Activated CD4-positive, alpha-beta T cell treated with anti-CD3 and anti-CD28 coated beads for 1 hour (primary cell): ENCODE measurements around the gene APBB3.

ENCODE experiments used
- DNase-seq: peaks from one replicate; pipeline ENCODE4 v3.0.0-alpha.2; 2020

APBB3 gene

DNA sequence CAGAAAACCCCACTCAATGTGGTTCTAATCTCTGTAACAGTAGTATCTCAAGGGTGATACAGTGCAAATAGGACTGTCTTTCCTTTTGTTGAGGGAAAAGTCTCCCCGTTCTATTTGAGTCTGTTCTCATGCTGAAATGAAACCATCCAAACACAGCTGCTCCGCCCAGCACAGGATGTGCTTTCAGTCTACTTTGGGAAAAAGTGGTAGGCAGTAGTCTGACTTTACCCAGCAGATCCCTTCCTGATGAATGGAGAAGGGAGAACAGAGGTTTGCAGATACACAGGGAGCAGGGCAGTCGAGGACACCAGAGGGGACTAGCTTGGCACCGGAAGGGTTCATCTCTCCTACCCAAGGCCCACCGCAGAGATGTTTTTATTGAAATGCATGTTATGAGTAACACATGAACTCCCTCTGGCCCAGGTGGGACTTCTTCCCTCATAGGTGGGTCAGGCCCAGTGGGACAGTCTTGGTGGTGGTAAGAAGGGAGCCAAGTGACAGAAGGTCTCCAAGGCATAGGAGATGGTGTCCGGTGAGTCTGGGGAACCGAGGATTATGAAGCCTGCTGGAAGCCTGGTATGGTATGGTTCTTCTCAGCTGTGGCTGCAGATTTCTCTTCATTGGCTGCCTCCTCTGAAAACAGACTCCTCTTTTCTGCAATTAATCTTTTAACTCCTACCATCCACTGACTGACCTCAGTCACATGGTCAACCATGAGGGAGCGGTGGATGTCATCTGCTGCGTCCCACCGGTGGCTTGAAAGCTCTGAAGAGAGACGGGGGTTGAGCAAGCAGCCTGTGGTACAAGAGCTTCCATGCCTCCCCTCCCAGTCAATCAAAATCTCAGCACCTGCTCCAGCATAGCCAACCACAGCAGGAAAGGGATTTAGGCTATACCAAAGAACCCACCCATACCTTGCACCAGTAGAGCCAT lies 14.0 kb downstream of the APBB3 start:
- DNase-seq: no peak

DNA sequence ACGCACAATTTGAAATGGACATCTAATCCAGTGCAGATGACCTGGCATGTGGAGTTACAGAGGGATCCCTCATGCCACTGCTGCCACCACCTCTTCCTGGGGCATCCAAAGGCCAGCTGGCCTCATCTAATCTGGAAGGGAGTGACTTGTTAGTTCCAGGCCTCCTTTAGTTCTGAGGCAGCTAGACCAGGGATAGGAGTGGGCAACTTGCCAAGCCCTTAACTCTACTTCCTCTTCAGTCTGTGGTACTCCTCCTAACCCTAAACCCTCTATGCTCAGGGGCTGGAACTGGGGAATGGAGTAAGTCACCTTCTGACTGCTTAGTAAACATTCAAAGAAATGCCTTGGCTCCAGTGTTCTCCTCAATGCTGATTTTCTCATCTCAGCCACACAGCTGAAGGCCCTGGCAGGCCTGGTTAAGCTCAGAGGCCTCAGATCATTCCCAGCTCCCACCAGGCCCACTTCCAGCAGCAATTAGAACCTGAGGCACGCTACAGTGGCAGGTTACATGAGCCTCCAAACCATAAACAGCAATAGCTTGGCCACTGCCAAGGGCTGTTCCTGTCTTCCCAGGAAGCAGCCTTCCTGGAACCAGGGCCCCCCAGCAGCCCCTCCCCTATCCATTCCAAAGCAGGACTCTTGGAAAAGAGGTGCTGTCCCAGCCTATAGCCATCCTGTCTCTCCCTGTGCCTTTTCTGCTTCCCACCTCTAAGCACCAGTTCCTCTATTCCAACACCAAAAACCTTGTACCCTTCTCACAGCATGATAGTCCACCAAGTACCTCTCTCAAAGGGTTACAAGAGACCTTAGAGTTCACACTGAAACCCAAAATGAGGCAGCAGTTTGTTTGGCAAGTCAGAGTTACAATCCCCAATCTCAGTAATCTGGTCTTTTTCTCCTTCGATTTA lies 14.9 kb downstream of the APBB3 start:
- DNase-seq: no peak

DNA sequence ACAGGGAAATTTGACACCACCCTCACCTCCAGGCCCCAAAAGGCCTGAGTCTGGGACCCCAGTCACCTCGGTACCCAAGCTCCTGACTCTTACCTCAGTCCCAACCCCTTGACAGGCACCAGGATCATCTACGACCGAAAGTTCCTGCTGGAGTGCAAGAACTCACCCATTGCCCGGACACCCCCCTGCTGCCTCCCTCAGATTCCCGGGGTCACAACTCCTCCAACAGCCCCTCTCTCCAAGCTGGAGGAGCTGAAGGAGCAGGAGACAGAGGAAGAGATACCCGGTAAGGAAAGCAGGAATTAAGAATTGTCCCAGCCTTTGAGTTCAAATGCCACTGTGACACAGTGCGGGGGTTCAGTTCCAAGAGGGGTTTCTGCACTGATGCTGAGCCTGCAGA lies 15.6 kb downstream of the APBB3 start:
- no peak for DNase-seq

DNA sequence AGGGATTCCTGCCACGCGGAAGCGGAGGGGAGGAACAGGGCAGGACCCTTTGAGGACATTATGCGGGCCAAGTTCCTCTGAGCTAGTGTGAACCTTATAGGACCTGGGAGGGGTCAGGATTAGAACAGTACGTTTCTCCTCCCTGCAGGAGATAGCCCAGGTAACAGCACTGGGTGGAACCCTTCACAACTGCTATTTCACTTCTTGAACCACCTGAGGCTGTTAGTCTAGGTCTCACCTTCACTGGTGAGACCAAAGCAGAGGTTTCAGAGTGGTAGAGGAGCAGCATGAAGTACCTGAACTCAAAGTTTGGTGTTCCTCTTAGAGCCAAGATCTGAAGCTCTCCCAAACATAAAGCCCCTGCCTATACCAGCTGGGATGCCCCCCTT lies 16.1 kb downstream of the APBB3 start:
- no peak for DNase-seq

DNA sequence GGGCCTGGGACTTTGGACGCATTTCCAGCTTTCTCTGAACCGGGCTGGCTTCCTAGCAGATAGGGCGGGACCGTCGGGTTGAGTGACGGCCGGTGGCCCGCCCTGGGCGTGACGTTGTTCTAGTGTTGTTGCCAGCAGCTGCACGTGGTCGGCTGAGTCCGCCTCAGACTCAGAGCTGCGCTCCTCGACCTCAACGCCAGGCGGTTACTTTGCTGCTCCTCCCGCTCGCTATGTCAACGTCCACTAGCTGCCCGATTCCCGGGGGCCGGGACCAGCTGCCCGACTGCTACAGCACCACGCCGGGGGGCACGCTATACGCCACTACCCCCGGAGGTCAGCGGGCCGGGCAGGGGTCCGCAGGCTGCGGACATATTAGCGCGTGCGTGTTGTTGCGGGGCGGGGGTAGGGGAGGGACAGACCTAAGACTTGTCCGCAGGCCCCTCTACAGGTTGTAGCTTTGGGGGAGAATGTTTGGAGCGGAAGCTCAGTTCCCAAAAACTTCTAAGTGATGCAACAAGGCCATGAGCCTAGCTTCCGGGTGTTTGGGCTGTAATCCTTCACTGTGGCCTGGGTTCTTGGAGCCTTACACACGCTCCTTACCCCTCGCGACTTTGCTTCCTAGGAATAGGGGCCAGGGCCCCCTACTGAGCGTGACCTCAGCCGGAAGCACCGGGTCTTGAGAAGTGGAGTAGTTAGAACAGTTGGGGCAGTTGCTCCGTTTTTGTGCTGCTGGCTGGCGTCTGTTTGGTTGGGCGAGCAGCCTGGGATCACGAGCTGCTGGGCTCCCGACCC lies 16.7 kb downstream of the APBB3 start, which contains the start of gene EIF4EBP3:
TSS of gene EIF4EBP3 (plus strand) at position 155 of the 792 bp plus-strand sequence. CDS start at position 231, 76 bp downstream.
- peak; percentile 77 for DNase-seq

DNA sequence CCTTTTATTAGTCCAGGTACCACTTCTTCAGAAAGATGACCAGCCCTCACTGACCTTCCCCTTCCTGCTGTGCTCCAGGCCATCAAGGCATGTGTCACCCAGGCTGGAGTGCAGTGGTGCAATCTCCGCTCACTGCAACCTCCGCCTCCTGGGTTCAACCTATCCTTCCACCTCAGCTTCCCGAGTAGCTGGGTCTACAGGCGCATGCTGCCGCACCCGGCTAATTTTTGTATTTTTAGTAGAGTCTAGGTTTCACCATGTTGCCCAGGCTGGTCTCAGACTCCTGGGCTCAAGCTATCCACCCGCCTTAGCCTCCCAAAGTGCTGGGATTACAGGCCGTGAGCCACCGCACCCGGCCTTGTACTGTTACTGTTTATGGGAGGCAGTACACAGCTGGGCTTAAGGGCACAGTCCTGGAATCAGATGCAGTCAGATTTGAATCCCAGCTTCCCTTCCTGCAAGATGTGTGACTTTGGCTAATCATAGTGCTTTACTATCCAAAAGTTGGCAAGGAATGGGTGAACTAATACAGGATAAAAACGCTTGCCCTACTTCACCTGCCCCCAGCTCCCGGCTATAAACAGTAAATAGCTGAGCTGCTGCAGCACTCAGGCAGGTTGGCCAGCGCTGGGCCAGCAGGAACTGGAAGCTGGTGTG lies 17.4 kb downstream of the APBB3 start:
- no peak for DNase-seq

DNA sequence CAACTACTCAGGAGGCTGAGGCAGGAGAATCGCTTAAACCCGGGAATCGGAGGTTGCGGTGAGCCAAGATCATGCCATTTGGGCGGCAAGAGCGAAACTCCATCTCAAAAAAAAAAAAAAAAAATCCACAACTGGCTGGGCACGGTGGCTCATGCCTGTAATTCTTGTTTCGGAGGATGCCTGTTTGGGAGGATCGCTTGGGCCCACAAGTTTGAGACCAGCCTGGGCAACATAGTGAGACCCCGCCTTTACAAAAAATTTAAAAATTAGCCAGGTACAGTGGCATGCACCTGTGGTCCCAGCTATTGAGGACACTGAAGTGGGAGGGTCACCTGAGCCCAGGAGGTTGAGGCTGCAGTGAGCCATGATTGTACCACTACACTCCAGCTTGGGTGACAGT lies 18.8 kb downstream of the APBB3 start:
- no peak for DNase-seq

DNA sequence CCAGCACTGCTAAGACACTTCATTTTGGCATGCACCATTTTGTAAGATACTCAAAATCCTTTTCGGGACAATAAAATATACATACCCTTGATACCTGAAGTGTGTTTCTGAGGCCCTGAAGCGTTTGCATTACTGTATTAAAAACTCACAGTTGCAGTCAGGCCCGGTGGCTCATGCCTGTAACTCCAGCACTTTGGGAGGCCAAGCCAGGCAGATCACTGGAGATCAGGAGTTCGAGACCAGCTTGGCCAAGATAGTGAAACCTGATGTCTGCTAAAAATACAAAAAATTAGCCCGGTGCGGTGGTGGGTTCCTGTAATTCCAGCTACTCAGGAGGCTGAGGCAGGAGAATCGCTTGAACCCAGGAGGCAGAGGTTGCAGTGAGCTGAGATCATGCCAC lies 19.4 kb downstream of the APBB3 start:
- DNase-seq: no peak

DNA sequence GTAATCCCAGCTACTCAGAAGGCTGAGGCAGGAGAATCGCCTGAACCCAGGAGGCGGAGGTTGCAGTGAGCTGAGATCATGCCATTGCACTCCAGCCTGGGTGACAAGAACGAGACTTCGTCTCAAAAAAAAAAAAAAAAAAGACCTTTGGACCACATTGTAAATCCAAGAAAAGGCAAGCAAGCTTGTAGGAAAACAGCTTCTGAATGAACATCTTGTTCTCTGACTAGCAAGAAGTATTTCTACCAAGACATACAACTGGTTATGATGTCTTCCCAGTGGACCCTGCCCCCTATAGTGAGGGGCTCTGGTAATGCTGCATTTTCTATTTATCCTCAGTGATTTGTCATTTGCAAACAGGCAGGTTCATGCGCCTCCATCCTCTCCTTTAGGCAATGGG lies 21.4 kb downstream of the APBB3 start:
- no peak for DNase-seq

DNA sequence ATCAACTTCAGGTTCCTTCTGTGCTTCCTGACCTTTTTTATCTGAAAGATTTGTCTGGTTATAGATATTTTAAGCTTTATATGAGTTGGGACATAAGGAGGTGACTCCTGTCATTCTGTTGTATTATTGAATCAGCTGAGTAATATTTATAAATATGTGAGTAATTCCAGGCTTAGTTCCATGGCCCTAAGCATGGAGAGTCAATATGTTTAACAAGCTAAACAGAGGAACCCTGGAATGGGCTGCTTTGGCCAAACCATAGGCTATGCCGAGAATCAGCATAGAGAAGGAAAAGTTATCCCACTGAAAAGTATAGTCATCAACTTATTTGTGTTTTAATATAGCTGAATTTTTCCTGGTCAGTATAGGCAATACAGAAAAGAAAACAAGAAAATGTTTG lies 24.2 kb downstream of the APBB3 start:
- DNase-seq: no peak

DNA sequence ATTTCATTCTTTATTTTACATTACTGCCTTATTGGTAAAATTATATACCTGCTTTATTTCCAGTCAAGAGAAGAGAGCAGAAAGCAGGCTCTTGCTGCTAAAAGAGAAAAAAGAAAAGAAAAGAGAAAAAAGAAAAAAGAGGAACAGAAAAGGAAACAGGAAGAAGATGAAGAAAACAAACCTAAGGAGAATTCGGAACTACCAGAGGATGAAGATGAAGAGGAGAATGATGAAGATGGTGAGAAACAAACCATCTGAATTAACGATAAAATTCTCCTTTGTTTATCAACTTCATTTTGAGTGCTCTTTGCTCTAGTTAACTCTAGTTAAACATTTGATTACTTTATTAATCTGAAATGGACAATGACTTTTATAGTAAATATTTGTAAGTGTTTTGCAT lies 40.4 kb downstream of the APBB3 start:
- DNase-seq: no peak

DNA sequence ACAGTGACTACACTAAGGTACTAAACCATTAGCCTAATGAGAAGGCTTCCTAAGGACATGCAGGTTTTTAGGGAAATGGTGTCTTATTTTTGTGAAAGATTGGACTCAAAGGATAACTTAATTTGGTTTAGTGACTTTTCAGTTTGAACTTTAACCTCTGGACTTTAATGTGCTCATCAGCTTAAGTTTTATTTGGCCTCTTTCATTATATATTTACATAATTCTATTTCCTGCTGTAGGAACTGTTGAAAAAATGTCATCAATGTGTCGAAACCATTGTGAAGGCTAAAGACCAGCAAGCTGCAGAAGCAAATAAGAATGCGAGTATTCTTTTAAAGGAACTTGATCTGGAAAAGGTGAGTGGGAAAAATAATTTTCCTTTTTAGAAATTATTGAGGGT lies 51.3 kb downstream of the APBB3 start:
- DNase-seq: no peak

DNA sequence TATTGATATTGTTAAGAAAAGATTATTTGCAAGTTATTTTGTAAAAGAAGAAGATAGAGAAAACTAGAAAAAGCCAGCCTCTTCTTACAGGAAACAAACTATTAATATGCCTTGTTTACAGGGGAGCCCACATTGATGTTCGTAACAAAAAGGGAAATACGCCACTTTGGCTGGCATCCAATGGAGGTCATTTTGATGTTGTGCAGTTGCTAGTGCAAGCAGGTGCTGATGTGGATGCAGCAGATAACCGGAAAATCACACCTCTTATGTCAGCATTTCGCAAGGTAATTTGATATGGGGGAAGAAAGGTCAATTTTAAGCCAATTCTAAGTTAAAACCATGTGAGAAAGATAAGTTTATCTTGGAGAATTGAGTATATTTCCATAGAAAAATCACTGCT lies 54.5 kb downstream of the APBB3 start:
- DNase-seq: no peak
